Astrocyte (in vitro differentiated cells and primary cell): ENCODE measurements around the gene ZC3H7A. TPM values are rescaled to one million over a fixed set of nuclear protein-coding genes. Genes with fewer than 3 reads are reported as not detected.

Experiments
- DNase-seq: peaks from one replicate; pipeline ENCODE4 v3.0.0-alpha.2; 2010; ENCODE audit warnings: low read depth
- FAIRE-seq: peaks from 2 replicates; lab custom pipeline; 2011; peaks lifted over from hg19 to GRCh38; lab: Jason Lieb, UNC
- H2AFZ ChIP-seq: 2 replicates; pipeline ENCODE4 v1.6.0; 2012; ENCODE audit warnings: low read depth, low read length, inconsistent platforms
- H3K27ac ChIP-seq: 2 replicates; pipeline ENCODE4 v1.5.1; 2011; ENCODE audit warnings: low read depth, low read length, inconsistent platforms
- H3K27me3 ChIP-seq: 2 replicates; pipeline ENCODE4 v1.6.0; 2011; ENCODE audit warnings: low read length, inconsistent platforms; ENCODE audit not compliant: insufficient read depth
- H3K36me3 ChIP-seq: 2 replicates; pipeline ENCODE4 v1.5.1; 2011; ENCODE audit warnings: low read length, inconsistent platforms; ENCODE audit not compliant: insufficient read depth
- H3K4me1 ChIP-seq: 2 replicates; pipeline ENCODE4 v1.5.1; 2011; ENCODE audit warnings: low read length, inconsistent platforms; ENCODE audit not compliant: insufficient read depth
- H3K4me2 ChIP-seq: 2 replicates; pipeline ENCODE4 v1.6.0; 2012; ENCODE audit warnings: low read length, inconsistent platforms
- H3K4me3 ChIP-seq: 2 replicates; pipeline ENCODE4 v1.5.1; 2011; ENCODE audit warnings: low read depth, mild to moderate bottlenecking, low read length, inconsistent platforms; ENCODE audit not compliant: insufficient read depth
- H3K79me2 ChIP-seq: 2 replicates; pipeline ENCODE4 v1.6.0; 2012; ENCODE audit warnings: mild to moderate bottlenecking, low read length, inconsistent platforms; ENCODE audit not compliant: insufficient read depth
- H3K9ac ChIP-seq: 2 replicates; pipeline ENCODE4 v1.6.0; 2012; ENCODE audit warnings: mild to moderate bottlenecking, low read length, inconsistent platforms
- H3K9me3 ChIP-seq: 2 replicates; pipeline ENCODE4 v1.5.1; 2012; ENCODE audit warnings: low read depth, mild to moderate bottlenecking, low read length, inconsistent platforms; ENCODE audit not compliant: insufficient read depth
- H4K20me1 ChIP-seq: 2 replicates; pipeline ENCODE4 v1.6.0; 2012; ENCODE audit warnings: low read length, inconsistent platforms; ENCODE audit not compliant: insufficient read depth
- H3K27ac Mint-ChIP-seq: one replicate; pipeline ENCODE4 v1.8.0; 2021; ENCODE audit warnings: mild to moderate bottlenecking, mixed read lengths; ENCODE audit not compliant: unreplicated experiment
- H3K27me3 Mint-ChIP-seq: one replicate; pipeline ENCODE4 v1.8.0; 2021; ENCODE audit warnings: low read depth, mixed read lengths; ENCODE audit not compliant: unreplicated experiment
- H3K36me3 Mint-ChIP-seq: one replicate; pipeline ENCODE4 v1.8.0; 2021; ENCODE audit warnings: low read depth, mixed read lengths; ENCODE audit not compliant: unreplicated experiment
- H3K4me1 Mint-ChIP-seq: one replicate; pipeline ENCODE4 v1.8.0; 2021; ENCODE audit warnings: low read depth, mixed read lengths; ENCODE audit not compliant: unreplicated experiment
- H3K4me3 Mint-ChIP-seq: one replicate; pipeline ENCODE4 v1.8.0; 2021; ENCODE audit warnings: mild to moderate bottlenecking, moderate library complexity, mixed read lengths; ENCODE audit not compliant: unreplicated experiment
- H3K9me3 Mint-ChIP-seq: one replicate; pipeline ENCODE4 v1.8.0; 2021; ENCODE audit warnings: mild to moderate bottlenecking, mixed read lengths; ENCODE audit not compliant: unreplicated experiment
- CTCF ChIP-seq: IDR thresholded peaks from 2 replicates; pipeline ENCODE4 v1.5.1; 2011; ENCODE audit warnings: low read depth, mild to moderate bottlenecking, inconsistent platforms, low read length, moderate library complexity; ENCODE audit not compliant: insufficient read depth
- EZH2 ChIP-seq: IDR thresholded peaks from 2 replicates; pipeline ENCODE4 v1.6.1; 2012; ENCODE audit warnings: mild to moderate bottlenecking, low read length, inconsistent platforms; ENCODE audit not compliant: insufficient read depth
- total RNA-seq: library from RNA; stranded (reverse); gene quantifications from 2 replicates; pipeline ENCODE4 v1.2.1, GENCODE V29; 2021

The ZC3H7A gene
- total RNA-seq, 1 donor from 2014 or later, result 68.7 TPM

DNA sequence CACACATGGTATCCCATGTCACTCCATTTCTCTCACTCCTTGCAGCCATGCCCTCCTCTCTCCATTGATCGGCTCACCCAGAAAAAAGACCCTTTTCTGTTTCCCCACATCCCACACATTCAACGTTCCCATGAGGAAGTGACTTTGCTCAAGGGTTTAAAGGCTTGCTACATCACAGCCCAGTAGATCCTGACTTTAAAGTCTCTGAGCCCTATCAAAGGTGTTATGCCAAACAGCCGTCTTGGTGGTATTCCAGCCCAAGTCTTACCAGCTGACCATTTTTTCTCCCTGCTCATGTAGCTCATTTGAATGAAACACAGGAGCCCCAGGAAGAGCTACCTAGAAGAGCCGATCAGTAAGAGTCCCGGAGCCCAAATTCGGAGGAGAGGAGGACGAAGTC, 47.0 kb downstream of the ZC3H7A start:
- H3K36me3 ChIP-seq, result peaks cover 39% of the 10 kb centered on the region
- no peak overlapping the region for H2AFZ ChIP-seq
- H3K9ac ChIP-seq, result no peak overlapping the region
- no peaks in the 10 kb centered on the region for H3K27me3 ChIP-seq
- H3K9me3 ChIP-seq, result no peaks in the 10 kb centered on the region
- Mint-ChIP-seq H3K36me3 (peaks cover 12% of the 10 kb centered on the region), H3K27me3 (no peaks in the 10 kb centered on the region), H3K4me3 (no peak overlapping the region), H3K4me1 (no peaks in the 10 kb centered on the region), H3K27ac (peak overlapping the region; percentile 15), H3K9me3 (no peaks in the 10 kb centered on the region)
- no peaks in the 10 kb centered on the region for H3K79me2 ChIP-seq
- H3K4me3 ChIP-seq, result no peak overlapping the region
- H4K20me1 ChIP-seq, result peaks cover 9% of the 10 kb centered on the region
- no peak overlapping the region for H3K27ac ChIP-seq
- DNase-seq (no peak), FAIRE-seq (no peak)
- no peaks in the 10 kb centered on the region for H3K4me1 ChIP-seq
- TF ChIP-seq EZH2 (no peak), CTCF (no peak)
- no peak overlapping the region for H3K4me2 ChIP-seq

- H3K27me3 Mint-ChIP-seq, result no peaks in the 10 kb centered on the region
- H3K4me1 ChIP-seq, result no peaks in the 10 kb centered on the region
- H3K27ac ChIP-seq, result no peak overlapping the region
- DNase-seq (no peak), FAIRE-seq (no peak)
- no peak overlapping the region for H3K9ac ChIP-seq
- TF ChIP-seq CTCF (no peak), EZH2 (no peak)
- H3K36me3 Mint-ChIP-seq, result peaks cover 12% of the 10 kb centered on the region
- H3K4me1 Mint-ChIP-seq, result no peaks in the 10 kb centered on the region
- no peak overlapping the region for H3K4me3 Mint-ChIP-seq
- H3K9me3 ChIP-seq, result no peaks in the 10 kb centered on the region
- H3K27ac Mint-ChIP-seq, result no peak overlapping the region
- H3K79me2 ChIP-seq, result no peaks in the 10 kb centered on the region
- H3K4me3 ChIP-seq, result no peak overlapping the region
- peaks cover 39% of the 10 kb centered on the region for H3K36me3 ChIP-seq
- H4K20me1 ChIP-seq, result peaks cover 9% of the 10 kb centered on the region
- H3K9me3 Mint-ChIP-seq, result no peaks in the 10 kb centered on the region
- no peak overlapping the region for H2AFZ ChIP-seq
- H3K4me2 ChIP-seq, result no peak overlapping the region
- no peaks in the 10 kb centered on the region for H3K27me3 ChIP-seq
Measured at GRCh38 chr16:11748404-11749254, 48.4 kb downstream of the ZC3H7A start.

DNA sequence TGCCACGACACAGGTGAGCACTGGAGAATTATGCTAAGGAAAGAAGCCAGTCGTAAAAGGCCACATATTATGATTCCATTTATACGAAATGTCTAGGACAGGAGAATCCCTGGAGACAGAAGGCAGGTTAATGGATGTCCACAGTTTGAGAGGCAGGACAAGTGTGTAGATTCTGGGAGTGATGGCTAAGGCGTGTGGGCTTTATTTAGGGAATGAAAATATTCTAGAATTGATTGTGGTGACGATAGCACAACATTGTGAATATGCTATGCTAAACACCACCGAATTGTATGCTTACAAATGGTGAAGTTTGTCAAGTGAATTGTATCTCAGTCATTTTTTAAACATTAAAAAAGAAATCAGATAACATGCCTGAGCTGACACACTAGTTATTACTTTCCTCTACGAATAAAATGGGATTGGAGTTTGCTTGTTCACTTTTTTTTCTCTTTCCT, 49.1 kb downstream of the ZC3H7A start:
- Mint-ChIP-seq H3K9me3 (no peaks in the 10 kb centered on the region), H3K27ac (no peak overlapping the region), H3K4me1 (no peaks in the 10 kb centered on the region), H3K4me3 (no peak overlapping the region), H3K36me3 (peaks cover 11% of the 10 kb centered on the region), H3K27me3 (no peaks in the 10 kb centered on the region)
- FAIRE-seq (no peak), DNase-seq (no peak)
- Histone ChIP-seq H3K9me3 (no peaks in the 10 kb centered on the region), H3K27me3 (no peaks in the 10 kb centered on the region), H3K79me2 (no peaks in the 10 kb centered on the region), H4K20me1 (peaks cover 5% of the 10 kb centered on the region), H3K4me2 (no peak overlapping the region), H3K36me3 (peaks cover 35% of the 10 kb centered on the region), H3K4me1 (peaks cover 3% of the 10 kb centered on the region), H3K27ac (no peak overlapping the region), H2AFZ (no peak overlapping the region), H3K4me3 (no peak overlapping the region), H3K9ac (no peak overlapping the region)
- no peak for TF ChIP-seq CTCF
- no peak for TF ChIP-seq EZH2
